Measurements from ENCODE around the gene ABCG1.

Gene ABCG1

GRCh38 chr21:42324896-42325295 lies 106.0 kb downstream of the ABCG1 start:
- DNase-seq (ENCODE audit: low spot score), result no peak

DNA sequence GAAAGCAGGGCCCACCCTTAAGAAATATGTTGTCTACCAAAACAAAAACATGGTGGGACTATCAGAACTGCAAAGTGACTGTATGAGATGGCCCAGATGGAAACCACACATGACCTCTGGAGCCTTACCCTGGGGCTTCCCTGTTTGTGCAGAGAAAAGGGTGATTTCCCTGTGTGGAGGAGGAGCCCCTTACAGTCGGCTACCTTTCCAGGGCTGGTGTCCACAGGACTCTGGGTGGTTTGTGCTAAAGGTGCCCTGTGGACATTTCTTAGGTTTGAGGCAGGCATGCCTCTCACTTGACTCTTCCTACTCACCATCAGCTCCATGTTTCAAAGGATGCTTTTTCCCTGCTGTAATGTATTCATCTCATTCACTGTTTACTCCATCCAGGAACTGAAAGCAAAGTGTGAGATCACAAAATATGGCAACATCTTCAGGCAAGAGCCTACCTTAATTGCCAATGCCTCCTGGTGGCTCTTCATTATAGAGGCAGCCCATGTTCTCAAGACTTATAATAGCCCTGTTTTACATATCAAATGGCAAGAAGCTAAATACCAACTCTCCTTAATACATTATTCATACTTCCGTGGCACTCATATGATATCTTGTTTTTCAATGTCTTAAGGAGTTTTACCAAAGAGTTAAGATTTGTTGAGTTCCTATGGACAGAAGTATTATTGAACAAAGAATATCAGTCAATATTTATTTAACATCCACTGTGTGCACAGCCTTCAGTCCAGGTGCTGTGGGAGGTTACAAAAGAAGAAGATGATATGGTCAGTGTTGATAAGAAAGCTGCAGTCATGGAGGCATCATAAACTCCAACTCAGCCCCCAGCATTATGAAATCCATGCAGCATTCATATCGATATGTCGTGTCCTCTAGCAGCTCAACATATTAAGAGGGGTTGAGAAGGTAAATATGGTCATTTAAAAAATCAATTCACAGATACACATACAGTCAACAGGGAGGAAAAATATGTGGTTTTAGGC lies 111.7 kb downstream of the ABCG1 start:
- no peak for DNase-seq (ENCODE audit: low spot score)

DNA sequence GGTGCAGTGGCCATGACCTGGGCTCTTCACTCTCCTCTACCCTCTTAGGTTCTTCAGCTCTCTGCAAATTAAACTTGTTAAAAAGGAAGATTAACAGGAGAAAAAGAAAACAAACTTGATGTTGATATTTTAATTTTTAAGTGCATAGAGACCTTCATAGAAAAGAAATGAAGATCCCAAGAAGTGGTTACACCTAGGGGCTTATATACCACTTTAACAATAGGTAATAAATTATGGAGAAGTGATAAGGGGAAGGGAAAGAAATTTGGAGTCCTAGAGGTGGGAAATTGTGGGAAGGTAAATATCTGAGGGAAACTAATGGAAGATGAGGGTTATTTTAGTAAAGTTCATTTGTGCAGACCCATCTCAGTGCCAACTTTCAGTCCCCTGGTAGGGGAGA lies 112.7 kb downstream of the ABCG1 start:
- DNase-seq (ENCODE audit: low spot score), result no peak

DNA sequence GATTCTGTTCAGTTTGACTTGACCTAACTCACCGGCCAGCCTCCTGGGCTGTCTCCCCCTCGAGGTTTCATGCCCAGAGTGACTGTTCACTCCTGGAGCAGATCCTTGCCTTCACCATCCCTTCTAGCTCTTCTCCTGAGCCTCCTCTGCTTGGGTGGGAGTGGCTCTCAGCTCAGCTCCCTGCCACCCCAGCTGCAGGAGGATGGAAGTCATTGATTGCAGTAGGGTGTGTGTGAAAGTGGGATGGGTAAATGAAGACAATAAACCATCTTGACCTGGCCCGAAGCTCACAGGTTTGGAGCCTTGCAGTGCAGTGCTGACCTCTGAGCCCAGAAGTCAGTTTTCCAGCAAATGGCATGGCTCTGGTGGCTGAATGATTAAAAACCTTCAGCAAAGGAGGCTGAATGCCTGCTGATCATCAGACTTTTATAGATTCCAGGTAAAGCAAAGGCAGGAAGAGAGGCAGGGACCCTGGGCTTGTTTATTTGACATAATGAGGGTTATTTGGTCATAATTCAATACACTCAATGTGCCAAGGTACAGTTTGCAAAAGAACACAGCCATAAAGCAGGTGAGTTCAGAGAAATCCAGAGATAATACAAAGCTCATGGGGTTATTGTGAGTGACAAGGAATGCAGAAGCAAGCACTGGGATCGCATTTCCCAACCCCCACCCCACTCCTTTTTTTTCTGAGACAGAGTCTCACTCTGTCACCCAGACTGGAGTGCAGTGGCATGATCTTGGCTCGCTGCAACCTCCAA lies 113.8 kb downstream of the ABCG1 start:
- DNase-seq (ENCODE audit: low spot score), result no peak

- DNase-seq (ENCODE audit: low spot score), result no peak
Measured at GRCh38 chr21:42336054-42336453, 117.1 kb downstream of the ABCG1 start.

- no peak for DNase-seq (ENCODE audit: low spot score)
Measured at GRCh38 chr21:42337276-42337675, 118.3 kb downstream of the ABCG1 start.

DNA sequence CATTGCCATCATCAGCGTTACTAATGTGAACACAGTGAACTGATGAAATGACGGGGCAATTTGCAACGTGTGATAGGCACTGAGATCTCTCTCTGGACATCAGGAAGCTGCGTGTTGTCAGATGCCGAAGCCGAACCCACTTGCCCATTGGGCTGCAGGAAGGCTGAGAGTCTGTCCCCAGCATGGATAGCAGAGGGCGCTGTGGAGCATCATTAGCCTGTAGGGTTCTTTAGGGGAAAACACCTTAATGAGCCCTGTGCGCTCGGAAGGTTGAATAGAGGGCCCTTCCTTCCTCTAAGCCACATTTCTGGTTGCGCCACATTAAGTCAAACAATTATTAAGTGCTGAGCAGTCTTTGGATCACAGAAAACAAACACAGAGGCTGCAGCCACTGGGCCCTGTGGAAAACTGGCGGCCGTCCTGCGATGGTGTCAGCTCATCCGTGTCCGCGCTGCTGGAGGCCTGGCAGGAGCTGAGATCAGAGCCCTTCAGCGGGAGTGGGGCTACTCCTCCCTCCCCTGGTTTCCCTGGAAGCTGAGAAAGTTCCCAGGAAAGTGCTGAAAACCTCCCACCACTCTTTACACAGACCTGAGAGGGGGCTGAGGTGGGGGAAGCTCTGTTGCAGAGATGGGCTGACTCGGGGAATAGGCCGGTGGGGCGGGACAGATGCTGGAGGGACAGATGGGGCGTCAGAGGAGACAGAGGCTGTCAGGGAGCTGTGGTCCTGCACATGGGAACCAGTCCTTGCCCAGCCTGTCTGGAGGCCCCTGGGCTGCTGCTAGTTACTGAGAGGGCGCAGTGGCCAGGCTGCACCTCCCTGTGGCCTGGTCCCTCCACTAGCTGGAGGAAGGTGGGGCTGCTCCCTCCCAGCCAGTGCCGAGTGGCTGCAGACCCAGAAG lies 119.1 kb downstream of the ABCG1 start:
- peak; percentile 36 for DNase-seq (ENCODE audit: low spot score)

DNA sequence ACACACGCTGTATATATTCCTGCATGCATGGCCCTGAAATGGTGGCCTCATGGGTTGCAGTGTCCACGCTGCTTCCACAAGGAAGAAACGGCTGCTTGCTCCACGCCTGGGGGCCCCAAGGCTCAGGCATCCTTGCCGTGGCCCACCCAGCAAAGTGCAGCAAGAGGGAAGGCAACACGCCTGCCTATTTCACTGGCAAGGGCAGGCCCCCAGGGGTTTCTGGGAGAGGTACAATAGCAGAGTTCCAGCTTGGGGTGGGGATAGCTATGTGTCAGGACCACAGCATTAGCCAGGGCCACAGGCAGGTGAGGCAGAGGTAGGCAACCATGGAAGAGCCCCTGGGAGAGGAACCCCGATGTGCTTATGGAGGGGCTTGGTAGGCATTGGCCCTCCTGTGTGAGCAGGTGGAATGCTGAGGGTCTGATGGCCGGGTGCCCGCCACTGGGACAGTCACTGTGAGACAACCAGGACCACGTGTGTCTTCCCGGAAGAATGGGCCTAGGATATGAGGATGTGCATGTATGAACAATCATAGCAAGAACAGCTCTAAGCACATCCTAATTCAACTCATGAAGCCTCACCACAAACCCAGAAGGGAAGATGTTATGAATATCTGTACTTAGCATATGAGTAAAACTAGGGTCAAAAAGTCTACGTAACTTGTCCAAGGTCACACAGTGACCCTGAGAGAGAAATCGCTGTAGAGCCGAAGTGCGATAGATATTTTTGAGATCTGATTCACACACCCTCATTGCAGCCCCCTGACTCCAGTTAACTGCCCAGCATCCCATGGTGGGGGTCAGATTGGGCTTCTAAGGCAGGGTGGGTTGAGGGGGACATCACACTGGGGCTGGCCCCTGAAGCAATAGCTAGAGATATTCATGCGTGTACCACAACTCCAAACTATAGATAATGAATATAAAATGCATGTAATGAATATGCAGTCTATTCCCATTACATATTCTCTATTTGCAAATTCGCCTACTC lies 120.1 kb downstream of the ABCG1 start:
- DNase-seq (ENCODE audit: low spot score), result no peak

DNA sequence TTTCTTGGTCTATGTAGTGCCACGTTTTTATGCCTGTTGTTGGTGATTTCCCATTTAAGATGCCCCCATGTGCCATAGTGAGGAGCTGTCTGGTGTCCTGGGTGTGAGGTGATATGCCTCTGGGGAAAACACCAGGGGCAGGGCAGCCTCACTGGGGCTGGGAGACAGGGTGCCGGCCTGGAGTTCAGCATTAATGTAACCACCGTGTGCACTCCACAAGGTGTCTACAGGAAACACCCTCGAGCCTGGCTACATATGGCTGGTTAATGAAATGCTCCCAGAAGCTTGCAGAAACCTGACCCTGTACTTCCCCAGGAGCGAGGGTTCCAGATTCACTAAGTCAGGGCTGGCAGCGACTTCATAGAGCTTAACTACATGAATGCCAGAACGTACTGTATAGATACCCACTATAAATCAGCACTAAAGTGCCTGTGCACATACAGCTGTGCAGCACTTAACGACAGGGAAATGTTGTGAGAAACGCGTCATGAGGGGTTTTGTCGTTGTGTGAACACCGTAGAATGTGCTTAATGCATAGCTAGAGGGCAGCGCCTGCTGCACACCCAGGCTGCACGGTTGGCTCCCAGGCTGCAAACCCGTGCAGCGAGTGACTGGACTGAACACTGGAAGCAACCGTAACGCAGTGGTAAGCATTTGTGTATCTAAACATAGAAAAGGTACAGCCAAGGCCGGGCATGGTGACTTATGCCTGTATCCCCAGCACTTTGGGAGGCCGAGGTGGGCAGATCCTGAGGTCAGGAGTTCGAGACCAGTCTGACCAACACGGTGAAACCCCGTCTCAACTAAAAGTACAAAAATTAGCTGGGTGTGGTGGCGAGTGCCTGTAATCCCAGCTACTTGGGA lies 121.5 kb downstream of the ABCG1 start:
- no peak for DNase-seq (ENCODE audit: low spot score)

- DNase-seq (ENCODE audit: low spot score), result no peak
Measured at GRCh38 chr21:42341776-42342542, 123.0 kb downstream of the ABCG1 start.

- DNase-seq (ENCODE audit: low spot score), result no peak
Measured at GRCh38 chr21:42343101-42343500, 124.2 kb downstream of the ABCG1 start.

- no peak for DNase-seq (ENCODE audit: low spot score)
Measured at GRCh38 chr21:42343556-42343955, 124.6 kb downstream of the ABCG1 start.

DNA sequence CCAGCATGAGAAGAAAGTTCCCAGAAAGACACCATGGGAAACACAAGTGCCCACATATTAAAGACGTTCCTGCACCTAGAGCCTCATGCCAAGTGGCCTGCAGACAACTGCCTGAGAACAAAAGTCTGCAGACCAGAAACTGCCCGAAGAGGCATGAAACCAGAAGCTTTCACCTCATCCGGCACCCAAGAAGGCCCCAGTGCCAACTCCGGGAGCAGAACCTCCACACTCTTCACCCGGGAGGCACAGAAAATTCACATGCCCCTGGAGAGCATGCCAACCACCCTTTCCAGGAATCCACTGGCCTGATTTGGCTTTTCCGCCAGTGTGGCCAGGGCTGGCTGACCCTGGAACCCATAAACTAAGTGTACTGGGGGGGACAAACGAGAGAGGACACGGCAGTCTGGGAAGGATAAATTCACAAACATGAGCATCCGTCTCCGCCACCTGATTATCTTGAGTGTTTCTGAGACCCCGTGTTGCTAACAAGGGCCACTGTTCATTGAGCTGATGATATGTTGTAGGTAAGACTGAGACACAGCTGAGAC lies 125.1 kb downstream of the ABCG1 start:
- DNase-seq (ENCODE audit: low spot score), result no peak

DNA sequence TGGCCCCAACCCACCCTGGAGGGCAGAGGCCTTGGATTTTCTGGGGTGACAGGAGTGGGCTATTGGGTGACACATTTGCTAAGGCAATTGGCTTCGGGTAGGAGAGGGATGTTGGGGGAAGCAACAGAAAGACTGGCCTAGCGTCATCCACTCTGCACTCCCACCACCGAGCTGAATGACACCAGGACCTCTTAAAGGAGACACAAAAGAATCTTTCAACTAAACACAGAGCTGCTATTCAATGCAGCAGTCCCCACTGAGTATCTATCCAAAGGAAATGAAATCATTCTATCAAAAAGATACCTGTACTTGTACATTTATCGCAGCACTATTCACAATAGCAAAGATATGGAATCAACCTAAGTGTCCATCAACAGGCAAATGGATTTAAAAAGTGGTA lies 125.7 kb downstream of the ABCG1 start:
- no peak for DNase-seq (ENCODE audit: low spot score)

DNA sequence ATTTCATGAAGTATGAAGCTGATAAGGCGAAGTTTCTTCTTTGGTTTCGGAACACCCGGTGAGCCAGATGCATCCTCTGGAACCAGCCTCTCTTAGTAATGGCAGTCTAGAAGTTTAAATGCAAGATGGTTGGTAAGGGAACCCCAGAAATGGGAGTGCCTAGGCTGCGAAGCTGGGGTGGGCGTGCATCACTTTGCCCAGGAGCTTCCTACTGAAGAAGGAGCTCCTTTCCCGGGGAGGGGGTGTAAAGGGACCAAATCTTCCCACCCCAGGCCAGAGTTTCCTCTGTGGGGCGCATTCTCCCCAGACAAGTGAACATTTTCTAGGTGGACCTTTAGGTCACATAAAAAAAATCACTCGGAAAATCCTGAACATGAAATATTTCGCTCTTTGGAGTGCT lies 127.5 kb downstream of the ABCG1 start:
- DNase-seq (ENCODE audit: low spot score), result no peak
